Neutrophil (primary cell): ENCODE data around the gene ZNF316.

Experiments
- H3K27ac ChIP-seq: fragments of 200-600 bp; sonication (generic); 2 replicates; pipeline ENCODE4 v1.5.1; 2016; ENCODE audit warnings: mild to moderate bottlenecking, moderate library complexity
- H3K27me3 ChIP-seq: fragments of 200-600 bp; sonication (generic); 2 replicates; pipeline ENCODE4 v1.6.0; 2016; ENCODE audit warnings: mild to moderate bottlenecking
- H3K36me3 ChIP-seq: fragments of 200-600 bp; sonication (generic); 2 replicates; pipeline ENCODE4 v1.5.1; 2017
- H3K4me1 ChIP-seq, 2 experiments: fragments of 200-600 bp in 1 of 2; sonication (generic) in 1 of 2; 1 replicate in 1 of 2; 2 replicates in 1 of 2; pipeline versions ENCODE4 v1.5.1 to v1.6.1; 2013 to 2016; ENCODE audit warnings: low read depth in 1 of 2, low read length in 1 of 2, mild to moderate bottlenecking in 1 of 2, moderate library complexity in 1 of 2; ENCODE audit not compliant: control insufficient read depth in 1 of 2, insufficient read depth in 1 of 2
- H3K4me3 ChIP-seq, 2 experiments: fragments of 200-600 bp in 1 of 2; sonication (generic) in 1 of 2; 1 replicate in 1 of 2; 2 replicates in 1 of 2; pipeline ENCODE4 v1.5.1; 2013 to 2016; ENCODE audit warnings: low read depth in 1 of 2, low read length in 1 of 2, mild to moderate bottlenecking in 1 of 2, moderate library complexity in 1 of 2
- H3K9me3 ChIP-seq: fragments of 200-600 bp; sonication (generic); 2 replicates; pipeline ENCODE4 v1.5.1; 2016
- CTCF ChIP-seq: fragments of 200-600 bp; sonication (generic); IDR thresholded peaks from 2 replicates; pipeline ENCODE4 v1.5.1; 2016; ENCODE audit warnings: antibody characterized with exemption

The ZNF316 gene

GRCh38 chr7:6646465-6646864 is 9.3 kb downstream of the ZNF316 start:
- H3K27me3 ChIP-seq = no peaks in the 10 kb centered on the region
- H3K4me3 ChIP-seq = no peak overlapping the region
- peaks cover 97% of the 10 kb centered on the region for H3K36me3 ChIP-seq
- TF ChIP-seq CTCF = no peak
- no peaks in the 10 kb centered on the region for H3K4me1 ChIP-seq
- no peak overlapping the region for H3K27ac ChIP-seq
- H3K9me3 ChIP-seq = no peaks in the 10 kb centered on the region

GRCh38 chr7:6647080-6647479 is 10.0 kb downstream of the ZNF316 start:
- TF ChIP-seq CTCF = no peak
- H3K27ac ChIP-seq = no peak overlapping the region
- H3K4me1 ChIP-seq = no peaks in the 10 kb centered on the region
- no peaks in the 10 kb centered on the region for H3K27me3 ChIP-seq
- peaks cover 96% of the 10 kb centered on the region for H3K36me3 ChIP-seq
- peaks cover 5% of the 10 kb centered on the region for H3K9me3 ChIP-seq
- no peak overlapping the region for H3K4me3 ChIP-seq

GRCh38 chr7:6647541-6647940 is 10.4 kb downstream of the ZNF316 start:
- TF ChIP-seq CTCF = no peak
- Histone ChIP-seq H3K4me3 (no peak overlapping the region), H3K27me3 (no peaks in the 10 kb centered on the region), H3K27ac (no peak overlapping the region), H3K36me3 (peaks cover 96% of the 10 kb centered on the region), H3K9me3 (peaks cover 9% of the 10 kb centered on the region), H3K4me1 (no peaks in the 10 kb centered on the region)

- peaks cover 12% of the 10 kb centered on the region for H3K9me3 ChIP-seq
- peaks cover 95% of the 10 kb centered on the region for H3K36me3 ChIP-seq
- H3K4me1 ChIP-seq = no peaks in the 10 kb centered on the region
- no peak overlapping the region for H3K4me3 ChIP-seq
- no peaks in the 10 kb centered on the region for H3K27me3 ChIP-seq
- H3K27ac ChIP-seq = no peak overlapping the region
- TF ChIP-seq CTCF = no peak
Measured at GRCh38 chr7:6648066-6648814, 11.1 kb downstream of the ZNF316 start.

- H3K4me3 ChIP-seq = no peak overlapping the region
- no peak for TF ChIP-seq CTCF
- H3K4me1 ChIP-seq = no peaks in the 10 kb centered on the region
- H3K27ac ChIP-seq = no peak overlapping the region
- H3K27me3 ChIP-seq = no peaks in the 10 kb centered on the region
- peaks cover 90% of the 10 kb centered on the region for H3K36me3 ChIP-seq
- H3K9me3 ChIP-seq = peaks cover 12% of the 10 kb centered on the region
Measured at GRCh38 chr7:6648815-6649104, 11.6 kb downstream of the ZNF316 start.
